Gastrocnemius medialis (tissue), 4 donors: ENCODE results near the gene CCL22. TPM values are rescaled to one million over a fixed set of nuclear protein-coding genes. Genes with fewer than 3 reads are reported as not detected.

Experiments used
- ATAC-seq, 2 donors: fragments of 150-250 bp; one replicate each; pipeline ENCODE4 v1.9.1; 2016
- DNase-seq, 2 donors: peaks; one replicate each; pipeline ENCODE4 v3.0.0-alpha.2; 2019
- H3K27ac ChIP-seq, 4 donors: fragments of 200-600 bp; sonication (generic); 1 replicate in 1 of 4; 2 replicates in 3 of 4; pipeline ENCODE4 v1.5.1; 2016 to 2018; ENCODE audit warnings: mild to moderate bottlenecking in 2 of 4, moderate library complexity in 1 of 4
- H3K27me3 ChIP-seq, 3 donors: fragments of 200-600 bp; sonication (generic) in 2 of 3; 1 replicate in 1 of 3; 2 replicates in 2 of 3; pipeline versions ENCODE4 v1.5.1 to v1.6.0; 2016 to 2019; ENCODE audit warnings: mild to moderate bottlenecking in 1 of 3, moderate library complexity in 1 of 3
- H3K36me3 ChIP-seq, 2 donors: fragments of 200-600 bp; sonication (generic) in 1 of 2; one replicate each; pipeline ENCODE4 v1.5.1; 2017 to 2018
- H3K4me1 ChIP-seq, 2 donors: fragments of 200-600 bp; sonication (generic) in 1 of 2; one replicate each; pipeline ENCODE4 v1.5.1; 2016 to 2017; ENCODE audit warnings: mild to moderate bottlenecking in 2 of 2
- H3K4me3 ChIP-seq, 4 donors: fragments of 200-600 bp; sonication (generic) in 3 of 4; 1 replicate in 1 of 4; 2 replicates in 3 of 4; pipeline ENCODE4 v1.5.1; 2016 to 2019; ENCODE audit warnings: mild to moderate bottlenecking in 2 of 4
- H3K9me3 ChIP-seq, 3 donors: fragments of 200-600 bp; sonication (generic) in 2 of 3; 1 replicate in 1 of 3; 2 replicates in 2 of 3; pipeline ENCODE4 v1.5.1; 2016 to 2019
- CTCF ChIP-seq, 5 experiments: fragments of 450-650 bp in 3 of 5; fragments of 200-600 bp in 2 of 5; sonication (generic) in 2 of 5; IDR thresholded peaks in 4 of 5; conservative IDR thresholded peaks in 1 of 5; 1 replicate in 4 of 5; 2 replicates in 1 of 5; pipeline ENCODE4 v1.5.1; 2016 to 2019; ENCODE audit warnings: antibody characterized with exemption in 5 of 5, mild to moderate bottlenecking in 3 of 5, moderate library complexity in 3 of 5
- POLR2A ChIP-seq, 2 donors: fragments of 450-650 bp; IDR thresholded peaks; one replicate each; pipeline ENCODE4 v1.6.1; 2017; ENCODE audit warnings: antibody characterized with exemption in 2 of 2, mild to moderate bottlenecking in 2 of 2, moderate library complexity in 2 of 2
- in situ Hi-C, 4 donors: fragments of 200-750 bp; cut with MboI; loops; one replicate each; pipeline versions ENCODE4 v1.15.0 to v1.8.0; 2017; ENCODE audit warnings: low sequenced_read_pairs in 4 of 4
- intact Hi-C: fragments of 100-400 bp; cut with DNase I; formaldehyde crosslinking; loops from one replicate; pipeline ENCODE4 v1.15.1; 2023; ENCODE audit warnings: low total_unique reads
- total RNA-seq, 4 donors: library from RNA; depleted of rRNA; stranded (reverse); fragments of >200 nt; gene quantifications; one replicate each; pipeline versions ENCODE4 v1.1.0 to v1.2.3, GENCODE V29; 2016

The CCL22 gene
- total RNA-seq, 4 donors from 2014 or later, result not detected

- H3K27ac ChIP-seq, result no peak overlapping the region
- in situ Hi-C loops, result no loop called here
These were observed 26.5 kb downstream of the CCL22 start for GRCh38 chr16:57385083-57385482.

GRCh38 chr16:57386381-57386951, 27.9 kb downstream of the CCL22 start:
- no peak overlapping the region for H3K4me3 ChIP-seq
- no peaks in the 10 kb centered on the region for H3K9me3 ChIP-seq
- no peak overlapping the region for H3K27ac ChIP-seq
- no peaks in the 10 kb centered on the region for H3K27me3 ChIP-seq
- H3K36me3 ChIP-seq, result no peaks in the 10 kb centered on the region
- no peak for TF ChIP-seq POLR2A (IDR thresholded peaks at IDR 0.05)
- TF ChIP-seq CTCF (IDR thresholded peaks at IDR 0.05 in 4 of 5, conservative IDR thresholded peaks at IDR 0.05 in 1 of 5), result no peak
- no peak for ATAC-seq
- in situ Hi-C loops (no loop called here), intact Hi-C loops (no loop called here)
- peaks cover 0 to 3% of the 10 kb centered on the region in 2 donors for H3K4me1 ChIP-seq
- DNase-seq, result no peak

More at GRCh38 chr16:57385083-57385482, 26.5 kb downstream of the CCL22 start:
- Histone ChIP-seq H3K27me3 (no peaks in the 10 kb centered on the region), H3K4me1 (peaks cover 0 to 13% of the 10 kb centered on the region in 2 donors), H3K9me3 (no peaks in the 10 kb centered on the region), H3K36me3 (no peaks in the 10 kb centered on the region), H3K4me3 (no peak overlapping the region)
- TF ChIP-seq POLR2A (IDR thresholded peaks at IDR 0.05) (no peak), CTCF (IDR thresholded peaks at IDR 0.05 in 4 of 5, conservative IDR thresholded peaks at IDR 0.05 in 1 of 5) (no peak)
- no peak for DNase-seq
- intact Hi-C loops, result no loop called here
- no peak for ATAC-seq

- peaks cover 0 to 3% of the 10 kb centered on the region in 2 donors for H3K4me1 ChIP-seq
- no peaks in the 10 kb centered on the region for H3K27me3 ChIP-seq
- in situ Hi-C loops (no loop called here), intact Hi-C loops (no loop called here)
- no peak overlapping the region for H3K4me3 ChIP-seq
- no peaks in the 10 kb centered on the region for H3K36me3 ChIP-seq
- DNase-seq (no peak), ATAC-seq (no peak)
- TF ChIP-seq POLR2A (IDR thresholded peaks at IDR 0.05) (no peak), CTCF (IDR thresholded peaks at IDR 0.05 in 4 of 5, conservative IDR thresholded peaks at IDR 0.05 in 1 of 5) (no peak)
- no peak overlapping the region for H3K27ac ChIP-seq
- no peaks in the 10 kb centered on the region for H3K9me3 ChIP-seq
These were observed 29.2 kb downstream of the CCL22 start for GRCh38 chr16:57387598-57388354.

GRCh38 chr16:57388359-57389086, 29.9 kb downstream of the CCL22 start:
- intact Hi-C loops (no loop called here), in situ Hi-C loops (no loop called here)
- no peaks in the 10 kb centered on the region for H3K27me3 ChIP-seq
- no peak overlapping the region for H3K4me3 ChIP-seq
- H3K4me1 ChIP-seq, result peaks cover 0 to 3% of the 10 kb centered on the region in 2 donors
- ATAC-seq (no peak), DNase-seq (no peak)
- TF ChIP-seq POLR2A (IDR thresholded peaks at IDR 0.05) (no peak), CTCF (IDR thresholded peaks at IDR 0.05 in 4 of 5, conservative IDR thresholded peaks at IDR 0.05 in 1 of 5) (no peak)
- H3K36me3 ChIP-seq, result no peaks in the 10 kb centered on the region
- no peaks in the 10 kb centered on the region for H3K9me3 ChIP-seq
- H3K27ac ChIP-seq, result no peak overlapping the region
